Tibial artery (tissue), 4 donors: ENCODE data around the gene NCKAP5.

Experiments used
- DNase-seq, 2 donors: peaks; one replicate each; pipeline ENCODE4 v3.0.0-alpha.2; 2019
- H3K27ac ChIP-seq, 2 donors: fragments of 200-600 bp; sonication (generic) in 1 of 2; 1 replicate in 1 of 2; 2 replicates in 1 of 2; pipeline ENCODE4 v1.5.1; 2018 to 2019; ENCODE audit warnings: mild to moderate bottlenecking in 1 of 2
- H3K27me3 ChIP-seq, 2 donors: fragments of 200-600 bp; sonication (generic) in 1 of 2; one replicate each; pipeline versions ENCODE4 v1.5.1 to v1.6.0; 2016 to 2019
- H3K36me3 ChIP-seq, 3 donors: fragments of 200-600 bp; sonication (generic) in 2 of 3; one replicate each; pipeline ENCODE4 v1.5.1; 2016 to 2019; ENCODE audit warnings: mild to moderate bottlenecking in 2 of 3
- H3K4me1 ChIP-seq, 4 donors: fragments of 200-600 bp; sonication (generic) in 2 of 4; 1 replicate in 3 of 4; 2 replicates in 1 of 4; pipeline ENCODE4 v1.5.1; 2016 to 2019
- H3K4me3 ChIP-seq, 2 donors: fragments of 200-600 bp; sonication (generic) in 1 of 2; 1 replicate in 1 of 2; 2 replicates in 1 of 2; pipeline ENCODE4 v1.5.1; 2018 to 2019; ENCODE audit warnings: mild to moderate bottlenecking in 2 of 2
- H3K9me3 ChIP-seq, 3 donors: fragments of 200-600 bp; sonication (generic) in 1 of 3; one replicate each; pipeline ENCODE4 v1.5.1; 2016 to 2019
- CTCF ChIP-seq, 2 experiments: fragments of 200-600 bp in 1 of 2; fragments of 450-650 bp in 1 of 2; IDR thresholded peaks; one replicate each; pipeline ENCODE4 v1.5.1; 2017 to 2019; ENCODE audit warnings: antibody characterized with exemption in 2 of 2, mild to moderate bottlenecking in 1 of 2, moderate library complexity in 1 of 2
- intact Hi-C: fragments of 100-400 bp; cut with DNase I; formaldehyde crosslinking; loops from one replicate; pipeline ENCODE4 v1.15.0; 2023; ENCODE audit warnings: low total_unique reads

NCKAP5 gene

GRCh38 chr2:133255360-133255759 lies 312.9 kb downstream of the NCKAP5 start:
- Histone ChIP-seq H3K4me3 (no peak overlapping the region), H3K27me3 (no peaks in the 10 kb centered on the region), H3K36me3 (no peaks in the 10 kb centered on the region), H3K9me3 (no peaks in the 10 kb centered on the region), H3K4me1 (no peaks in the 10 kb centered on the region), H3K27ac (no peak overlapping the region)
- no peak for DNase-seq
- intact Hi-C loops: no loop called here
- no peak for TF ChIP-seq CTCF (IDR thresholded peaks at IDR 0.05)

- intact Hi-C loops: no loop called here
Measured at GRCh38 chr2:133253793-133254192, 314.5 kb downstream of the NCKAP5 start.

GRCh38 chr2:133252780-133253355 lies 315.4 kb downstream of the NCKAP5 start:
- intact Hi-C loops: no loop called here
- no peak for TF ChIP-seq CTCF (IDR thresholded peaks at IDR 0.05)

More at GRCh38 chr2:133253793-133254192, 314.5 kb downstream of the NCKAP5 start:
- no peaks in the 10 kb centered on the region for H3K36me3 ChIP-seq
- H3K27ac ChIP-seq: no peak overlapping the region
- no peaks in the 10 kb centered on the region for H3K9me3 ChIP-seq
- no peaks in the 10 kb centered on the region for H3K27me3 ChIP-seq
- no peak for TF ChIP-seq CTCF (IDR thresholded peaks at IDR 0.05)
- DNase-seq: no peak
- H3K4me1 ChIP-seq: no peaks in the 10 kb centered on the region
- no peak overlapping the region for H3K4me3 ChIP-seq

GRCh38 chr2:133249362-133249761 lies 318.9 kb downstream of the NCKAP5 start:
- Histone ChIP-seq H3K27me3 (no peaks in the 10 kb centered on the region), H3K4me3 (no peak overlapping the region), H3K27ac (no peak overlapping the region), H3K4me1 (peaks cover 0 to 5% (median 0%) of the 10 kb centered on the region in 4 donors), H3K36me3 (no peaks in the 10 kb centered on the region), H3K9me3 (no peaks in the 10 kb centered on the region)
- TF ChIP-seq CTCF (IDR thresholded peaks at IDR 0.05): no peak
- no peak for DNase-seq
- intact Hi-C loops: no loop called here

More at GRCh38 chr2:133252780-133253355, 315.4 kb downstream of the NCKAP5 start:
- Histone ChIP-seq H3K9me3 (no peaks in the 10 kb centered on the region), H3K4me1 (peaks cover 0 to 5% (median 0%) of the 10 kb centered on the region in 4 donors), H3K4me3 (no peak overlapping the region), H3K27ac (no peak overlapping the region), H3K36me3 (no peaks in the 10 kb centered on the region), H3K27me3 (no peaks in the 10 kb centered on the region)
- DNase-seq: no peak

- no peak for DNase-seq
- no peak overlapping the region for H3K4me3 ChIP-seq
- H3K36me3 ChIP-seq: no peaks in the 10 kb centered on the region
- no peaks in the 10 kb centered on the region for H3K9me3 ChIP-seq
- H3K4me1 ChIP-seq: peaks cover 0 to 5% (median 0%) of the 10 kb centered on the region in 4 donors
- intact Hi-C loops: no loop called here
- no peak overlapping the region for H3K27ac ChIP-seq
- H3K27me3 ChIP-seq: no peaks in the 10 kb centered on the region
- no peak for TF ChIP-seq CTCF (IDR thresholded peaks at IDR 0.05)
Measured at GRCh38 chr2:133248264-133248663, 320.0 kb downstream of the NCKAP5 start.

GRCh38 chr2:133247631-133248030 lies 320.6 kb downstream of the NCKAP5 start:
- H3K27ac ChIP-seq: no peak overlapping the region
- H3K4me1 ChIP-seq: peaks cover 0 to 5% (median 0%) of the 10 kb centered on the region in 4 donors
- H3K36me3 ChIP-seq: no peaks in the 10 kb centered on the region
- no peak for DNase-seq
- intact Hi-C loops: no loop called here
- H3K9me3 ChIP-seq: no peaks in the 10 kb centered on the region
- TF ChIP-seq CTCF (IDR thresholded peaks at IDR 0.05): no peak
- H3K4me3 ChIP-seq: no peak overlapping the region
- H3K27me3 ChIP-seq: no peaks in the 10 kb centered on the region
